A549 (cell line): ENCODE data around the gene TRPM2. TPM values are rescaled to one million over a fixed set of nuclear protein-coding genes. Genes with fewer than 3 reads are reported as not detected.

ENCODE experiments used
- ATAC-seq, 2 experiments: fragments of 200-7000 bp in 1 of 2; fragments of >200 bp in 1 of 2; cut with Nextera tagmentation in 1 of 2; cut with Tn5 transposase in 1 of 2; 3 replicates each; pipeline versions ENCODE4 v1.8.0 to v1.9.1; 2018 to 2020; ENCODE audit warnings: mild to moderate bottlenecking in 1 of 2, moderate library complexity in 1 of 2
- CTCF ChIA-PET: fragments of 300-600 bp; sonication (Branson Sonifier 250); formaldehyde crosslinking; extraction: SDS; loops from one replicate; lab custom pipeline; 2021; ENCODE audit warnings: antibody characterized with exemption, inconsistent platforms; lab: Yijun Ruan, JAX
- POLR2A ChIA-PET: fragments of 350-600 bp; formaldehyde crosslinking; extraction: SDS; loops from one replicate; lab custom pipeline; 2021; ENCODE audit warnings: antibody characterized with exemption, inconsistent platforms; lab: Yijun Ruan, JAX
- DNase-seq, 2 experiments: peaks; one replicate each; pipeline versions ENCODE4 v3.0.0 to v3.0.0-alpha.2; 2011 to 2016; ENCODE audit warnings: low read depth in 1 of 2, low spot score in 1 of 2
- FAIRE-seq: peaks from 2 replicates; lab custom pipeline; 2011; peaks lifted over from hg19 to GRCh38; lab: Jason Lieb, UNC
- H3K27ac ChIP-seq, 2 experiments: fragments of >200 bp; sonication (Bioruptor Twin); formaldehyde crosslinking; 3 replicates each; pipeline ENCODE4 v1.5.1; 2016 to 2017
- H3K4me1 ChIP-seq: fragments of >200 bp; sonication (Bioruptor Twin); formaldehyde crosslinking; 3 replicates; pipeline ENCODE4 v1.6.1; 2016
- H3K4me2 ChIP-seq: fragments of >200 bp; sonication (Bioruptor Twin); formaldehyde crosslinking; 3 replicates; pipeline ENCODE4 v1.6.1; 2016
- H3K4me3 ChIP-seq: fragments of >200 bp; sonication (Bioruptor Twin); formaldehyde crosslinking; 3 replicates; pipeline ENCODE4 v1.5.1; 2016
- H3K9me3 ChIP-seq: fragments of >200 bp; sonication (Bioruptor Twin); formaldehyde crosslinking; 3 replicates; pipeline ENCODE4 v1.6.1; 2016
- ATOH8 ChIP-seq: fragments of 250-450 bp; sonication (Bioruptor Pico); IDR thresholded peaks from 2 replicates; pipeline ENCODE4 v1.5.0; 2020; ENCODE audit warnings: low read depth, mild to moderate bottlenecking, moderate library complexity
- BCL3 ChIP-seq: fragments of >200 bp; sonication (Bioruptor Twin); formaldehyde crosslinking; IDR thresholded peaks from 3 replicates; pipeline ENCODE4 v1.6.1; 2016
- CBX2 ChIP-seq: fragments of 200-600 bp; sonication (generic); IDR thresholded peaks from 2 replicates; pipeline ENCODE4 v1.6.1; 2016; ENCODE audit warnings: low read depth, mild to moderate bottlenecking, borderline replicate concordance
- CHD2 ChIP-seq: fragments of 150-350 bp; IDR thresholded peaks from 2 replicates; pipeline ENCODE4 v1.6.1; 2014; ENCODE audit warnings: low read length; ENCODE audit not compliant: partially characterized antibody
- CTCF ChIP-seq: fragments of >200 bp; sonication (Bioruptor Twin); formaldehyde crosslinking; IDR thresholded peaks from 3 replicates; pipeline ENCODE4 v1.5.1; 2016
- EP300 ChIP-seq, 2 experiments: fragments of >200 bp; sonication (Bioruptor Twin); formaldehyde crosslinking; IDR thresholded peaks; 2 replicates in 1 of 2; 3 replicates in 1 of 2; pipeline ENCODE4 v1.6.1; 2016 to 2017
- JUNB ChIP-seq: fragments of >200 bp; sonication (Bioruptor Twin); formaldehyde crosslinking; IDR thresholded peaks from 2 replicates; pipeline ENCODE4 v1.6.1; 2016
- NFE2L2 ChIP-seq: fragments of 150-350 bp; conservative IDR thresholded peaks from 2 replicates; pipeline ENCODE4 v1.6.1; 2014; ENCODE audit warnings: low read length
- NR3C1 ChIP-seq: fragments of >200 bp; sonication (Bioruptor Twin); formaldehyde crosslinking; IDR thresholded peaks from 3 replicates; pipeline ENCODE4 v1.6.1; 2017
- POLR2A ChIP-seq: IDR thresholded peaks from 2 replicates; pipeline ENCODE4 v1.6.1; 2012; ENCODE audit warnings: mild to moderate bottlenecking, low read length
- POLR2AphosphoS2 ChIP-seq: conservative IDR thresholded peaks from 2 replicates; pipeline ENCODE4 v1.6.1; 2012; ENCODE audit warnings: low read length, improper control_type of control experiment, inconsistent platforms
- RCOR1 ChIP-seq: fragments of 150-350 bp; IDR thresholded peaks from 2 replicates; pipeline ENCODE4 v1.6.1; 2014; ENCODE audit warnings: antibody characterized with exemption, low read length, low read depth
- REST ChIP-seq: fragments of 200-600 bp; sonication (generic); IDR thresholded peaks from 2 replicates; pipeline ENCODE4 v1.6.1; 2016; ENCODE audit warnings: antibody characterized with exemption, mild to moderate bottlenecking, moderate library complexity
- SREBF2 ChIP-seq: fragments of 450-650 bp; IDR thresholded peaks from 2 replicates; pipeline ENCODE4 v1.6.1; 2014; ENCODE audit warnings: mild to moderate bottlenecking, moderate library complexity
- TFCP2L1 ChIP-seq: fragments of 250-450 bp; sonication (Bioruptor Pico); IDR thresholded peaks from 2 replicates; pipeline ENCODE4 v1.5.0; 2021; ENCODE audit warnings: mild to moderate bottlenecking
- ZFP36 ChIP-seq: fragments of 450-650 bp; IDR thresholded peaks from 2 replicates; pipeline ENCODE4 v1.6.1; 2014; ENCODE audit warnings: borderline replicate concordance; ENCODE audit not compliant: partially characterized antibody
- WGBS: methylation state at CpG from one replicate; pipeline ENCODE4 v1.1.6; 2017; ENCODE audit errors: missing lambda C conversion rate; 5-methylcytosine and 5-hydroxymethylcytosine counted together
- polyA plus RNA-seq, 4 experiments: library from polyadenylated mRNA; depleted of rRNA in 3 of 4; stranded (reverse); fragments of >200 nt; fragmentation: RNase III in 1 of 4; extraction: RNeasy Plus Mini Kit Qiagen cat#74134 plus additional on column Dnase treatment in 1 of 4; gene quantifications; 2 replicates in 3 of 4; 3 replicates in 1 of 4; pipeline ENCODE4 v1.2.3, GENCODE V29; 2011 to 2017

TRPM2 gene
- polyA plus RNA-seq, 2 of the 4 experiments (the other 2 are of a cell fraction): 3.2 to 5.5 TPM

- 49% methylated on average over 14 of the region's 14 CpGs for WGBS
- H3K4me2 ChIP-seq: no peak overlapping the region
- no peak for DNase-seq
- TF ChIP-seq POLR2AphosphoS2 (no peak), REST (no peak), POLR2A (no peak), CBX2 (no peak), ATOH8 (CRISPR knock-in tag) (no peak), NR3C1 (no peak), JUNB (no peak), NFE2L2 (no peak), RCOR1 (no peak), SREBF2 (no peak), CHD2 (no peak)
- H3K9me3 ChIP-seq: peaks cover 17% of the 10 kb centered on the region; the same call in 2 of the 3 replicates
- 0 out of 3 replicates have a peak, but pooled peaks cover under 1% of the 10 kb centered on the region for H3K4me1 ChIP-seq
- no peak for ATAC-seq
- H3K4me3 ChIP-seq: no peak overlapping the region
- ChIA-PET CTCF (no interaction called here), POLR2A (no interaction called here)
- H3K27ac ChIP-seq: no peak overlapping the region
- FAIRE-seq: no peak
These were observed 97.6 kb downstream of the TRPM2 start for GRCh38 chr21:44450999-44451398.

- no peak for DNase-seq
- Histone ChIP-seq H3K4me3 (no peak overlapping the region), H3K4me1 (peaks cover 3% of the 10 kb centered on the region; the same call in 1 of the 3 replicates), H3K27ac (no peak overlapping the region), H3K9me3 (peaks cover 17% of the 10 kb centered on the region; the same call in 2 of the 3 replicates), H3K4me2 (no peak overlapping the region)
- ChIA-PET CTCF (interaction anchor here (1.6 kb wide), 1 partner anchor 9 kb away, joined by 5 read pairs; no protein-coding TSS in a partner anchor), POLR2A (no interaction called here)
- no peak for FAIRE-seq
- WGBS: 69% methylated on average over 3 of the region's 3 CpGs
- TF ChIP-seq ZFP36 (no peak), TFCP2L1 (CRISPR knock-in tag) (no peak), BCL3 (no peak), RCOR1 (no peak), EP300 (IDR thresholded peaks at IDR 0.05) (no peak), NFE2L2 (no peak), REST (no peak), CTCF (no peak)
- ATAC-seq: no peak
These were observed 99.7 kb downstream of the TRPM2 start for GRCh38 chr21:44453120-44453519.
